ENCODE data around the gene SLC8A2.

The SLC8A2 gene

DNA sequence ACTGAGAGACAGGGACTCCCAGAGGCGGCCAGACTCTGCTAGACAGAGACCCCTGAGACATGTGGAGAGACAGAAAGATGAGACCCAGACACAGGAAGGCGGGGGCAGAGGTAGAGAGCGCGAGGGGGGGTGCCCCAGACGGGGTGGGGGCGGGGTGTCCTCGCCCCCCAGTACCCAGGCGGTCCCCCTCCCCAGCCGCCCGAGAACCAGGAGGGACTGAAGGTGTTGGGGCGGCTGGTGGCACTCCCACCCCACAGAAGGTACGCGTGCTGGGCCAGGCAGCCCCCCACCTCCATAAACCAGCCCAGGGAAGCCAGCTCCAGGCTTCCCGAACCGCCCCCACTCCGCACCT lies 336 bp downstream of the SLC8A2 start:
- no peak for DNase-seq (ENCODE audit: low read depth)
- no peak for TF ChIP-seq CTCF (IDR thresholded peaks at IDR 0.05; ENCODE audit: control insufficient read depth, extremely low read depth, insufficient read depth)
- H3K4me3 ChIP-seq (ENCODE audit: low read depth, low read length) = no peak overlapping the region

GRCh38 chr19:47470447-47471195 lies 1.1 kb downstream of the SLC8A2 start:
- H3K4me3 ChIP-seq (ENCODE audit: low read depth, low read length) = no peak overlapping the region
- no peak for DNase-seq (ENCODE audit: low read depth)

DNA sequence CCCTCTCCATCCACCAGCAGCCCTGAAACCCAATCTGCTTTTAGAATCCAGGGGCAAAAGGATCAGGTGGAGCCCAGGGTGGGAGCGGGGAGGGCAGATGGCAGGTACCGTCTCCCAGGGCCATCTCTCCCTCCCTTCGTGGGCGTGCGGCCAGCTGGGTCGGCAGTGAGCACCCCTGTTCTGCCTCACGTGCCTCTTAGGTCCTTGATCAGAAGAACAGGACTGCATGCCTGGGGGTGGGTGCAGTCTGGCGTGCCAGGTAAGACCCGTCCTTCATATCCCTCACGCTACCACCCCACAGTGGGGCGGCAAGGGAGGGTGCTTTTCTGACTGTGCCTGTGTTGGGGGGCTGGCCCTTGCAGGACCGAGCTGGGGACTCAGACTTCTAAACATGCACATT lies 2.0 kb downstream of the SLC8A2 start:
- DNase-seq (ENCODE audit: low read depth) = no peak
- no peak for TF ChIP-seq CTCF (IDR thresholded peaks at IDR 0.05; ENCODE audit: control insufficient read depth, extremely low read depth, insufficient read depth)
- H3K4me3 ChIP-seq (ENCODE audit: low read depth, low read length) = no peak overlapping the region

More at GRCh38 chr19:47470447-47471195, 1.1 kb downstream of the SLC8A2 start:
- no peak for TF ChIP-seq CTCF (IDR thresholded peaks at IDR 0.05; ENCODE audit: control insufficient read depth, extremely low read depth, insufficient read depth)

- no peak overlapping the region for H3K4me3 ChIP-seq (ENCODE audit: low read depth, low read length)
- DNase-seq (ENCODE audit: low read depth) = no peak
- no peak for TF ChIP-seq CTCF (IDR thresholded peaks at IDR 0.05; ENCODE audit: control insufficient read depth, extremely low read depth, insufficient read depth)
These were observed 2.4 kb downstream of the SLC8A2 start for GRCh38 chr19:47469363-47469700.

DNA sequence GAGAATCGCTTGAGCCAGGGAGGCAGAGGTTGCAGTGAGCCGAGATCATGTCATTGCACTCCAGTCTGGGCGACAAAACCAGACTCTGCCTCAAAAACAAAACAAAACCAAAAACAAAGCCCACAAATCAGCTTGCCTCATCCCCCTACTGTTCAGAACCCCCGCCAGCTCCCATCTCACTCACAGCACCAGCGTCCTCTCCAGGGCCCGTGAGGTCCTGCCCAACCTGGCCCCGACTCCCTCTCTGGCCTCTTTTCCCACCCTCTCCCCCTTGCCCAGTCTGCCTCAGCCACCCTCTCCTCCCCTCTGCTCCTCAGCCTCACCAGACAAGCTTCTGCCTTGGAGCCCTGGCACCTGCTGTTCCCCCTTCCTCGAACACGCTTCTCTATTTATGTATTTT lies 3.8 kb downstream of the SLC8A2 start:
- no peak overlapping the region for H3K4me3 ChIP-seq (ENCODE audit: low read depth, low read length)
- DNase-seq (ENCODE audit: low read depth) = no peak
- no peak for TF ChIP-seq CTCF (IDR thresholded peaks at IDR 0.05; ENCODE audit: control insufficient read depth, extremely low read depth, insufficient read depth)

GRCh38 chr19:47465957-47466356 lies 5.7 kb downstream of the SLC8A2 start:
- TF ChIP-seq CTCF (IDR thresholded peaks at IDR 0.05; ENCODE audit: control insufficient read depth, extremely low read depth, insufficient read depth) = no peak
- DNase-seq (ENCODE audit: low read depth) = no peak

More at GRCh38 chr19:47465957-47466356, 5.7 kb downstream of the SLC8A2 start:
- H3K4me3 ChIP-seq (ENCODE audit: low read depth, low read length) = no peak overlapping the region
